Dendritic cell treated with granulocyte-macrophage colony-stimulating factor and Interleukin-4, amounts not matched to agents 40 ng/mL and 50 ng/mL, for 4 days (primary cell): Measurements from ENCODE around the gene ZNF689.

Experiments
- H3K27ac Mint-ChIP-seq: one replicate; pipeline ENCODE4 v1.8.0; 2022; ENCODE audit warnings: mild to moderate bottlenecking, mixed read lengths
- H3K27me3 Mint-ChIP-seq: one replicate; pipeline ENCODE4 v1.8.0; 2022; ENCODE audit warnings: mild to moderate bottlenecking, mixed read lengths
- H3K36me3 Mint-ChIP-seq: one replicate; pipeline ENCODE4 v1.8.0; 2022; ENCODE audit warnings: low read depth, mixed read lengths
- H3K4me1 Mint-ChIP-seq: one replicate; pipeline ENCODE4 v1.8.0; 2022; ENCODE audit warnings: low read depth, mixed read lengths
- H3K4me3 Mint-ChIP-seq: one replicate; pipeline ENCODE4 v1.8.0; 2022; ENCODE audit warnings: mild to moderate bottlenecking, moderate library complexity, mixed read lengths
- H3K9me3 Mint-ChIP-seq: one replicate; pipeline ENCODE4 v1.8.0; 2022; ENCODE audit warnings: mixed read lengths
- intact Hi-C: fragments of 100-400 bp; cut with micrococcal nuclease; formaldehyde crosslinking; loops from one replicate; pipeline ENCODE4 v1.15.0; 2022

Gene ZNF689

DNA sequence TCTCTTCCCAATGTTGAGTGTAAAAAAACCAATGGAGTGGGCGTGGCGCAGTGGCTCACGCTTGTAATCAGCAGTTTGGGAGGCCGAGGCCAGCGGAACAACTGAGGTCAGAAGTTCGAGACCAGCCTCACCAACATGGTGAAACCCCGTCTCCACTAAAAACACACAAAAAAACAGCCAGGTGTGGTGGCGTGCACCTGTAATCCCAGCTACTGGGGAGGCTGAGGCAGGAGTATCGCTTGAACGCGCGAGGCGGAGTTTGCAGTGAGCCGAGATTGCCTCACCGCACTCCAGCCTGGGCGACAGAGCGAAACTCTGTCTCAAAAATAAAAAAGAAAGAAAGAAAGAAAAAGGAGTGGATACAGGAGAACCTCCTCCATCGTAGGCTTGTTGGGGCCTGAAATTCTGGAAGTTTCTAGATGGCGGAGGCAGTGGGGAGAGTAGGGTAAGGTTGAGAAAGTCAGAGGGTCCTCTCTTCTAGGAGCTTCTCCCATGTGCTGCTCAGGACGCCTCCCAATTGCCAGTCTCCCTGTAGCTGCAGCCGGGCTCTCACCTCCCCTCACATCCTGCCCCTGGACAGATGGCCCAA, 51.3 kb downstream of the ZNF689 start:
- intact Hi-C loops, result no loop called here
- H3K27ac Mint-ChIP-seq, result peak overlapping the region; percentile 99
- peak overlapping the region; percentile 92 for H3K4me3 Mint-ChIP-seq
- peaks cover 61% of the 10 kb centered on the region for H3K4me1 Mint-ChIP-seq
- H3K36me3 Mint-ChIP-seq, result peaks cover 41% of the 10 kb centered on the region
- H3K27me3 Mint-ChIP-seq, result no peaks in the 10 kb centered on the region
- no peaks in the 10 kb centered on the region for H3K9me3 Mint-ChIP-seq

- intact Hi-C loops, result no loop called here
- Mint-ChIP-seq H3K36me3 (peaks cover 48% of the 10 kb centered on the region), H3K27me3 (no peaks in the 10 kb centered on the region), H3K27ac (peak within 1 kb of the TSS; percentile 99), H3K9me3 (no peaks in the 10 kb centered on the region), H3K4me3 (peak within 1 kb of the TSS; percentile 92), H3K4me1 (peaks cover 65% of the 10 kb centered on the region)
These were observed 52.0 kb downstream of the ZNF689 start, which contains the start of gene ZNF764 for GRCh38 chr16:30557957-30558788. Gene ZNF764, minus strand, starts transcription at chr16:30558374. Its CDS starts 192 bp downstream, at chr16:30558182.

DNA sequence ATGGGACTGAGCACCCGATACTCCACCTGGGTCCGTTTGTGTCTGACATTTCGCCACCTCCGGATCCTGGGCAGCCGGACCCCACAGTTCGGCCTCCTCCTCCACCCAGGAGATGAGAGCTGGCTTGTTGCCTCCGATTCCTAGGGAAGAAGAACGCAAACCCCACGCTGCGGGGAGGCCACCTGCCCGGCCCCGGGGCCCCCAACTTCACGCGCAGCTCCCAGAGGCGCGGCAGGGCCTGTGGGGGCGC, 52.6 kb downstream of the ZNF689 start:
- no peaks in the 10 kb centered on the region for H3K9me3 Mint-ChIP-seq
- peaks cover 71% of the 10 kb centered on the region for H3K4me1 Mint-ChIP-seq
- peaks cover 54% of the 10 kb centered on the region for H3K36me3 Mint-ChIP-seq
- intact Hi-C loops, result no loop called here
- peak overlapping the region; percentile 92 for H3K4me3 Mint-ChIP-seq
- no peaks in the 10 kb centered on the region for H3K27me3 Mint-ChIP-seq
- H3K27ac Mint-ChIP-seq, result peak overlapping the region; percentile 99

DNA sequence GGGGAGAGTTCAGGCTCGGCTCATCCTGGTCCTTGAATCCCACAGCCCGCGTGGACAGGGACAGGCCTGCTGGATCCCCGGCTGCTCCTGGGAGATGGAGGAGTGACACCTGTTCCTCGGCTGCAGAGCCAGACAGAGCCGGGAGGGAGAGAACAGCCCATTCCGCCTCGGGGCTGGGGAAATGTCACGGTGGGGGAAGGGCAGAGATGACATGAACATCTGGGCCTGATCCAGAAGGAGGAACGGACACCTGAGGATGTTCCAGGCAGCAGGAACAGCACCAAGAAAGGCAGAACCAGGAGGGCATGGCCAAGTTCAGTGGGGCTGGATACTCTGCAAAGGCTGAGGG, 54.1 kb downstream of the ZNF689 start:
- intact Hi-C loops, result no loop called here
- Mint-ChIP-seq H3K9me3 (no peaks in the 10 kb centered on the region), H3K36me3 (peaks cover 51% of the 10 kb centered on the region), H3K4me3 (peak overlapping the region; percentile 17), H3K27ac (peak overlapping the region; percentile 99), H3K27me3 (no peaks in the 10 kb centered on the region), H3K4me1 (peaks cover 71% of the 10 kb centered on the region)

DNA sequence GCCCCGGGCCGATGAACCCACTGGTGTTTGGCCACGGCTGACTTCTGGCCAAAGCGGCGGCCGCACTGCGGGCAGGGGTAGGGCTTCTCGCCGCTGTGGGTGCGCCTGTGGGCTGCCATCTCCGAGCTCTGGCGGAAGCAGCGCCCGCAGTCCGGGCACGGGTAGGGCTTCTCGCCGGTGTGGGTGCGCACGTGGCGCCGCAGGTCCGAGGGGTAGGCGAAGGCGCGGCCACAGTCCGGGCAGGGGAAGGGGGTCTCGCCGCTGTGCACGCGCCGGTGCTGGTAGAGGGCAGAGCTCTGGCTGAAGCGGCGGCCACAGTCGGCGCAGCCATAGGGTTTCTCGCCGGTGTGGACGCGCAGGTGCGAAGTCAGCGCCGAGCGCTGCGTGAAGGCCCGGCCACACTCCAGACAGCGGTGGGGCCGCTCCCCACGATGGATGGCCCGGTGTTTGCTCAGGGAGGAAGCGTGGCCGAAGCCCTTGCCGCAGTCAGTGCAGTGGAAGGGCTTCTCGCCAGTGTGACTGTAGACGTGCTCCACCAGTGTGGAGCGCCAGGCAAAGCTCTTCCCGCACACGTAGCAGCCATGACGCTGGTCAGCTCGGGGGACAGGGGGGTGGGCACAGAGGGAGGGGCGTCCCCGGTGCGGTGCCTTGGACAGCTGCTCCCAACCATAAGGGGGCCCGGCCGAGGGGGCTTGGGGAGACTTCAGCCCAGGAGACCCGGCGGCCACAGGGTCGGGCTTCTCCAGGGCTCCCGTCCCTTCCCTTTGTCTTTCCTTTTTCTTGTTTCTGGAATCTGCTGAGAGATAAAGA, 54.7 kb downstream of the ZNF689 start:
- no peaks in the 10 kb centered on the region for H3K27me3 Mint-ChIP-seq
- peak overlapping the region; percentile 99 for H3K27ac Mint-ChIP-seq
- H3K4me3 Mint-ChIP-seq, result no peak overlapping the region
- intact Hi-C loops, result no loop called here
- no peaks in the 10 kb centered on the region for H3K9me3 Mint-ChIP-seq
- H3K4me1 Mint-ChIP-seq, result peaks cover 66% of the 10 kb centered on the region
- peaks cover 51% of the 10 kb centered on the region for H3K36me3 Mint-ChIP-seq

DNA sequence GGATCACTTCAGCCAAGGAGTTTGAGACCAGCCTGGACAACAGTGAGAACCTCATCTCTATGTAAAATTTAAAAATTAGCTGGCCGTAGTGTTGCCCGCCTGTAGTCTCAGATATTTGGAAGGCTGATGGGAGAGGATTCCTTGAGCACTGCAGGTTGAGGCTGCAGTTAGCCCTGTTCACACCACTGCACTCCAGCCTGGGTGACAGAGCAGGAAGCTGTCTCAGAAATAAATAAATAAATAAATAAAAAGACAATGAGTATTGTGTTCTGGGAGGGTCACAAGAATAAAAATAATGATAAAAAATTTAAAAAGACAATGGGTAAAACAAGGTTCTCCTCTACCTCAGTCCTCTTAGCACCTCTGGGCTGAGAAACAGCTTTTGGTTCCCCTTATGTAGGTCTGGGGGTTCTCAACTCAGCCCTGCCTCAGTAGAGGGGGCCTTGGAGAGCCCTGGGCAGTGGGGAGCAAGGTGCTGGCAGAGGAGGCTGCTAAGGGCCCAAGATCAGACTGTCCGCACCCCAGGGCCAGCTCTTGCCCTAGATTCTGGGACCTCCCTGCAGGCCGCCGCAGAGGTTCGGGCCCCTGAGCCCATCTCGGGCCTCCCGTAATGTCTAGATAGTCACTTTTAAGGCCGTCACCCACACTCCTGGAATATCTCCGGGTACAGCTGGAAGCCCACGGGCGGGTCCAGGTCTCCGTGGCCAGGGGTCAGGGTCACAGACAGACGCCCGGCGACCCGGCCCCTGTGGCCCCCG, 55.5 kb downstream of the ZNF689 start:
- H3K36me3 Mint-ChIP-seq, result peaks cover 51% of the 10 kb centered on the region
- H3K4me1 Mint-ChIP-seq, result peaks cover 60% of the 10 kb centered on the region
- H3K4me3 Mint-ChIP-seq, result no peak overlapping the region
- H3K27me3 Mint-ChIP-seq, result no peaks in the 10 kb centered on the region
- H3K27ac Mint-ChIP-seq, result peak overlapping the region; percentile 79
- H3K9me3 Mint-ChIP-seq, result no peaks in the 10 kb centered on the region
- intact Hi-C loops, result no loop called here

GRCh38 chr16:30553393-30553899, 56.7 kb downstream of the ZNF689 start:
- no peaks in the 10 kb centered on the region for H3K27me3 Mint-ChIP-seq
- peaks cover 51% of the 10 kb centered on the region for H3K4me1 Mint-ChIP-seq
- H3K36me3 Mint-ChIP-seq, result peaks cover 51% of the 10 kb centered on the region
- H3K9me3 Mint-ChIP-seq, result no peaks in the 10 kb centered on the region
- intact Hi-C loops, result no loop called here
- peak overlapping the region; percentile 6 for H3K4me3 Mint-ChIP-seq
- H3K27ac Mint-ChIP-seq, result peak overlapping the region; percentile 79

DNA sequence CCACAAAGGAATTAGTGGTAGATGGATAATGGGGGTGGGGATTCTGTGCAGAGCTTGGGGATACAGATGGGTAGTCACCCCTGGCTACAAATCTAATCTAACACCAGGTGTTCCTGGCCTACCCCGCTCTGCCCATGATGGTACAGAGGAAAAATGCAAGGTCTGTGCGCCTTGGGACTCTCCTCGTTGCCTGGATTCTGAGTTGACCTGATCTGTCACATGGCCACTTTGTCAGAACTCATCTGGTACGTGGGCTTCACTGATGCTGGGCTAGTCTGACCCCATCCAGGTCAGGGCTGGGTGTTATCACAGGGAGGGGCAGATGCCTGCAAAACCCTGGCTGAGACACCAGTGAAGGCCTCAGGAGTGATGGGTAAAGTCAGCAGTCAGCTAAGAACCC, 57.2 kb downstream of the ZNF689 start:
- Mint-ChIP-seq H3K4me1 (peaks cover 51% of the 10 kb centered on the region), H3K27me3 (no peaks in the 10 kb centered on the region), H3K4me3 (no peak overlapping the region), H3K9me3 (no peaks in the 10 kb centered on the region), H3K36me3 (peaks cover 49% of the 10 kb centered on the region), H3K27ac (peak overlapping the region; percentile 79)
- intact Hi-C loops, result no loop called here
